ENCODE measurements around the gene XRCC1. TPM values are rescaled to one million over a fixed set of nuclear protein-coding genes. Genes with fewer than 3 reads are reported as not detected.

XRCC1 gene
- total RNA-seq, 4 donors from 2014 or later = 18.6 to 30.6 (median 25.7) TPM

DNA sequence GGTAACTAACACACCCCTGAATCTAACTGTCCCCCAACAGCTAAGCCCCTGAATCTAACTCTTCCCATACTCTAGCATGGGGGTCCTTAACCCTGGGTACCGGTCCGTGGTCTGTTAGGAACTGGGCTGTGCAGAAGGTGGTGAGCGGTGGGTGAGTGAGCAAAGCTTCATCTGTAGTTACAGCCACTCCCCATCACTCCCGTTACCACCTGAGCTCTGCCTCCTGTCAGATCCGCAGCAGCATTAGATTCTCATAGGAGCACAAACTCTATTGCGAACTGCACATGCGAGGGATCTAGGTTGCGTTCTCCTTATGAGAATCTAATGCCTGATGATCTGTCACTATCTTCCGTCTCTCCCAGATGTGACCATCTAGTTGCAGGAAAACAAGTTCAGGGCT lies 64.6 kb downstream of the XRCC1 start:
- Histone ChIP-seq H3K4me3 (no peak overlapping the region), H3K27ac (no peak overlapping the region), H3K36me3 (peaks cover 0 to 73% (median 5%) of the 10 kb centered on the region in 3 donors), H3K9me3 (no peaks in the 10 kb centered on the region), H3K27me3 (no peaks in the 10 kb centered on the region), H3K4me1 (no peaks in the 10 kb centered on the region)
- DNase-seq (ENCODE audit: low spot score in 2 of 2) = no peak
- 95% methylated on average over 7 to 9 of the region's 9 CpGs for WGBS, 2 donors
- TF ChIP-seq EP300 (IDR thresholded peaks at IDR 0.05) (no peak), POLR2A (IDR thresholded peaks at IDR 0.05) (no peak)
- TF ChIP-seq, protein P1, sequence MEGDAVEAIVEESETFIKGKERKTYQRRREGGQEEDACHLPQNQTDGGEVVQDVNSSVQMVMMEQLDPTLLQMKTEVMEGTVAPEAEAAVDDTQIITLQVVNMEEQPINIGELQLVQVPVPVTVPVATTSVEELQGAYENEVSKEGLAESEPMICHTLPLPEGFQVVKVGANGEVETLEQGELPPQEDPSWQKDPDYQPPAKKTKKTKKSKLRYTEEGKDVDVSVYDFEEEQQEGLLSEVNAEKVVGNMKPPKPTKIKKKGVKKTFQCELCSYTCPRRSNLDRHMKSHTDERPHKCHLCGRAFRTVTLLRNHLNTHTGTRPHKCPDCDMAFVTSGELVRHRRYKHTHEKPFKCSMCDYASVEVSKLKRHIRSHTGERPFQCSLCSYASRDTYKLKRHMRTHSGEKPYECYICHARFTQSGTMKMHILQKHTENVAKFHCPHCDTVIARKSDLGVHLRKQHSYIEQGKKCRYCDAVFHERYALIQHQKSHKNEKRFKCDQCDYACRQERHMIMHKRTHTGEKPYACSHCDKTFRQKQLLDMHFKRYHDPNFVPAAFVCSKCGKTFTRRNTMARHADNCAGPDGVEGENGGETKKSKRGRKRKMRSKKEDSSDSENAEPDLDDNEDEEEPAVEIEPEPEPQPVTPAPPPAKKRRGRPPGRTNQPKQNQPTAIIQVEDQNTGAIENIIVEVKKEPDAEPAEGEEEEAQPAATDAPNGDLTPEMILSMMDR (IDR thresholded peaks at IDR 0.05) = no peak

DNA sequence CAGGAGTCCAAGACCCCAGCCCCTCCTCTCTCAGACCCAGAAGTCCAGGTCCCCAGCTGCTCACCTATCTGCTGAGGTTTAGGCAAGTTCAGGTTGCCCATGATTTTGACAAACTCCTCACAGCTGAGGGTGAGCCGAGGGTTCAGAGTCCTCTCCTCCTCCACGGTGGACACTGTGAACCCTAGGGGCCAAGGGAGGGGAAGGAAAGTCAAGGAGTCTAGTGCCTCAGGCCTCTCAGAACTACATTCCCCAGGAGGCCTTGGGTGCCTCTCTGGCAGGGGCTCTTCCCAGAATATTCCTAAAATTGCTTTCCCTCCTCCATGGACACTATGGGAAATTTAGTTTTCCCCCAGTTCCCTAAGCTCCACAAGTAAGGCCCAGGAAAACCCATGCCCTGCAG lies 67.4 kb downstream of the XRCC1 start:
- no peak for TF ChIP-seq EP300 (IDR thresholded peaks at IDR 0.05)
- TF ChIP-seq, protein P1 (IDR thresholded peaks at IDR 0.05) = no peak
- no peak for TF ChIP-seq POLR2A (IDR thresholded peaks at IDR 0.05)
- H3K4me3 ChIP-seq = no peak overlapping the region
- no peak for DNase-seq (ENCODE audit: low spot score in 2 of 2)
- H3K27ac ChIP-seq = peak overlapping the region in 1 of 4 donors; percentile 30
- WGBS, 2 donors = 6 to 66% methylated on average over 2 of the region's 2 CpGs
- peaks cover 0 to 53% (median 5%) of the 10 kb centered on the region in 3 donors for H3K36me3 ChIP-seq
- H3K9me3 ChIP-seq = no peaks in the 10 kb centered on the region
- H3K4me1 ChIP-seq = peaks cover 0 to 17% (median 10%) of the 10 kb centered on the region in 4 donors
- H3K27me3 ChIP-seq = no peaks in the 10 kb centered on the region

DNA sequence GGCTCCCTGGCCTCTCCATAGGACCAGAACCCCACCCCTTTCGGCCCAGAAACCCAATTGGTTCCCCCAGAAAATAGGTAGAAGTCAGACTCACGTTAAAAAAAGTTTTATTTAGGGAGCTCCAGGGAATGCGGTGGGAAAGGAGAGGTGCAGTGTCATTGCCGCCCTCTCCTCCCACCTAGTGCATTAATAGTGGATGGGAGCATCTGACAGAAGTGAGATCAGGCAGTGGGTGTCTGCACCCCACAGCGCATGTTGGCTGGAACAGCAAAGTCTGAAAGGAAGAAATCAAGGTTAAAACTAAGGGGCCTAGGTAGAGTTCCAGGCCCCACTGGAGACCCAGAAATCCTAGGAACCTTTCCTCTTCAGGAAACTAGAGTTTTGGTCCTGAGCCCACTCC lies 68.7 kb downstream of the XRCC1 start:
- no peaks in the 10 kb centered on the region for H3K9me3 ChIP-seq
- no peak overlapping the region for H3K27ac ChIP-seq
- no peak overlapping the region for H3K4me3 ChIP-seq
- no peaks in the 10 kb centered on the region for H3K27me3 ChIP-seq
- H3K36me3 ChIP-seq = peaks cover 0 to 51% (median 8%) of the 10 kb centered on the region in 3 donors
- WGBS, 2 donors = 89% methylated on average over 5 of the region's 5 CpGs
- TF ChIP-seq POLR2A (IDR thresholded peaks at IDR 0.05) (no peak), EP300 (IDR thresholded peaks at IDR 0.05) (no peak)
- TF ChIP-seq, protein P1 (IDR thresholded peaks at IDR 0.05) = no peak
- H3K4me1 ChIP-seq = peaks cover 0 to 30% (median 12%) of the 10 kb centered on the region in 4 donors
- DNase-seq (ENCODE audit: low spot score in 2 of 2) = no peak

DNA sequence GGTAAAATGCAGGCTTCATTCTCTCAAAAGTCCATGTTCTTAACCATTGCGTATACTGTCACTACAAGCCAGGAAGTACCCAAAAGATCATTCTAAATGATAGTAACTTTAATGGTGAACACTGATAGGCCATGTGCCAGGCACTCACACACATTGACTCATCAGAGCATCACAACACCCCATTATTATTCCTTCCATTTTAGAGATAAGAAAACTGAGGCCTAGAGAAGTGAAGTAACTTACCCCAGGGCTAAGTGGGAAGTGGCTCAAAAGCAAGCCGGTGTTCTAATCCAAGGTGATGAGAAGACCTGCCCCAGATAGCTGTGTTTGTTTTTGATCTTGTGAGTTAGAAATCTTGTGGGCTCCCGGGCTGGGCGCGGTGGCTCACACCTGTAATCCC lies 69.4 kb downstream of the XRCC1 start:
- H3K36me3 ChIP-seq = peaks cover 0 to 50% (median 9%) of the 10 kb centered on the region in 3 donors
- no peaks in the 10 kb centered on the region for H3K27me3 ChIP-seq
- no peak overlapping the region for H3K27ac ChIP-seq
- no peak for TF ChIP-seq POLR2A (IDR thresholded peaks at IDR 0.05)
- no peak for TF ChIP-seq EP300 (IDR thresholded peaks at IDR 0.05)
- TF ChIP-seq, protein P1 (IDR thresholded peaks at IDR 0.05) = no peak
- H3K4me3 ChIP-seq = no peak overlapping the region
- peaks cover 0 to 32% (median 12%) of the 10 kb centered on the region in 4 donors for H3K4me1 ChIP-seq
- no peak for DNase-seq (ENCODE audit: low spot score in 2 of 2)
- 94% methylated on average over 5 of the region's 5 CpGs for WGBS, 2 donors
- no peaks in the 10 kb centered on the region for H3K9me3 ChIP-seq

DNA sequence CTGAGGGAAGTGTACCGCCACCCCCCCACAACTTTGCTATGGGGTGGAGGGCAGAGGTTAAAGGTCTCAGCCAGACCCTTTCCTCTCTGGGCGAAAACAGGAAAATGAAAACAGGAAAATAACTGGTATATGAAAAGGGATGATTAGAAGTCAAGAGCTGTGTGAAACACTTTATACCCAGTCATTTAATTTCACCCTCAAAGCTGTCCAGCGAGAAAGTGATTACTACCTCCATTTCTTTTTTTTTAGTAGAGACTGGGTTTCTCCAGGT lies 70.2 kb downstream of the XRCC1 start:
- Histone ChIP-seq H3K4me1 (peaks cover 0 to 32% (median 12%) of the 10 kb centered on the region in 4 donors), H3K27me3 (no peaks in the 10 kb centered on the region), H3K4me3 (peak overlapping the region in 2 of 4 donors; percentile 62 to 93), H3K36me3 (peaks cover 0 to 42% (median 9%) of the 10 kb centered on the region in 3 donors), H3K9me3 (no peaks in the 10 kb centered on the region), H3K27ac (peak overlapping the region in 3 of 4 donors; percentile 91 to 94 (median 92))
- TF ChIP-seq, protein P1 (IDR thresholded peaks at IDR 0.05) = no peak
- TF ChIP-seq EP300 (IDR thresholded peaks at IDR 0.05) = no peak
- no peak for TF ChIP-seq POLR2A (IDR thresholded peaks at IDR 0.05)
- DNase-seq (ENCODE audit: low spot score in 2 of 2) = no peak
- 58 to 73% methylated on average over 3 of the region's 3 CpGs for WGBS, 2 donors
